ENCODE results near the gene ZAP70. TPM values are rescaled to one million over a fixed set of nuclear protein-coding genes. Genes with fewer than 3 reads are reported as not detected.

ZAP70 gene
- total and polyA plus RNA-seq, 2 donors (not counting 3 experiments of a cell fraction or from before 2014, with no cell fraction given): 0.14 TPM; not detected in 1

- ChIA-PET CTCF (interaction anchor here (0.8 kb wide), 1 partner anchor 615 kb away, joined by 3 read pairs; no protein-coding TSS in a partner anchor), POLR2A (no interaction called here)
- H3K79me2 ChIP-seq (ENCODE audit: control insufficient read depth, insufficient read depth, low read length): no peaks in the 10 kb centered on the region
- BruUV-seq (replicated peaks): no TSS peak
- H2AFZ ChIP-seq (ENCODE audit: low read depth, low read length): no peak overlapping the region
- H4K20me1 ChIP-seq (replicated peaks; ENCODE audit: control insufficient read depth, extremely low read depth, insufficient read depth, low read length): no peaks in the 10 kb centered on the region
- no peaks in the 10 kb centered on the region for H3K4me1 ChIP-seq (ENCODE audit: control insufficient read depth, extremely low read depth, insufficient read depth, low read length)
- no peak for DNase-seq (ENCODE audit: low read depth, low spot score)
- no peaks in the 10 kb centered on the region for H3K27me3 ChIP-seq (ENCODE audit: control insufficient read depth in 2 of 2, insufficient read depth in 2 of 2, low read length in 2 of 2)
- H3K27ac ChIP-seq (ENCODE audit: insufficient read depth, low read depth, low read length): no peak overlapping the region
- peaks cover 2 to 14% of the 10 kb centered on the region in 2 experiments for H3K36me3 ChIP-seq (ENCODE audit: control insufficient read depth in 2 of 2, extremely low read depth in 1 of 2, insufficient read depth in 2 of 2, low read length in 2 of 2)
- no peak overlapping the region for H3K9ac ChIP-seq (replicated peaks; ENCODE audit: extremely low read depth, insufficient read depth, low read length)
- intact Hi-C loops (cut with micrococcal nuclease) (no loop called here), dilution Hi-C loops (cut with MboI; ENCODE audit: extremely low pct_ligation_motif_present, low sequenced_read_pairs) (no loop called here)
- no peak overlapping the region for H3K4me3 ChIP-seq (replicated peaks in 1 of 3; ENCODE audit: insufficient read depth in 1 of 3, low read depth in 1 of 3, low read length in 3 of 3)
- H3K4me2 ChIP-seq (ENCODE audit: insufficient read depth, low read length): no peak overlapping the region
- no peak for FAIRE-seq
- TF ChIP-seq MYC (IDR thresholded peaks at IDR 0.05; ENCODE audit: low read depth, low read length) (no peak), CTCF (IDR thresholded peaks at IDR 0.05; ENCODE audit: extremely low read depth in 1 of 2, insufficient read depth in 1 of 2, low read depth in 1 of 2, low read length in 2 of 2) (no peak), FOS (IDR thresholded peaks at IDR 0.05; ENCODE audit: borderline replicate concordance, insufficient read depth, low read length) (no peak), GATA2 (IDR thresholded peaks at IDR 0.05; ENCODE audit: insufficient read depth, insufficient read length, low read depth, low read length) (no peak)
- H3K9me1 ChIP-seq (replicated peaks; ENCODE audit: control insufficient read depth, extremely low read depth, insufficient read depth, low read length): no peaks in the 10 kb centered on the region
- H3K9me3 ChIP-seq (replicated peaks; ENCODE audit: control insufficient read depth, insufficient read depth, low read length): no peaks in the 10 kb centered on the region
Observed at GRCh38 chr2:97769711-97770110, 56.3 kb downstream of the ZAP70 start.

GRCh38 chr2:97770445-97770844, 57.1 kb downstream of the ZAP70 start:
- Histone ChIP-seq H3K9ac (replicated peaks; ENCODE audit: extremely low read depth, insufficient read depth, low read length) (no peak overlapping the region), H3K4me1 (ENCODE audit: control insufficient read depth, extremely low read depth, insufficient read depth, low read length) (no peaks in the 10 kb centered on the region), H3K4me2 (ENCODE audit: insufficient read depth, low read length) (no peak overlapping the region), H3K36me3 (ENCODE audit: control insufficient read depth in 2 of 2, extremely low read depth in 1 of 2, insufficient read depth in 2 of 2, low read length in 2 of 2) (peaks cover 1 to 9% of the 10 kb centered on the region in 2 experiments), H3K4me3 (replicated peaks in 1 of 3; ENCODE audit: insufficient read depth in 1 of 3, low read depth in 1 of 3, low read length in 3 of 3) (no peak overlapping the region), H3K27ac (ENCODE audit: insufficient read depth, low read depth, low read length) (no peak overlapping the region), H3K27me3 (ENCODE audit: control insufficient read depth in 2 of 2, insufficient read depth in 2 of 2, low read length in 2 of 2) (no peaks in the 10 kb centered on the region), H4K20me1 (replicated peaks; ENCODE audit: control insufficient read depth, extremely low read depth, insufficient read depth, low read length) (no peaks in the 10 kb centered on the region), H3K9me3 (replicated peaks; ENCODE audit: control insufficient read depth, insufficient read depth, low read length) (no peaks in the 10 kb centered on the region), H3K79me2 (ENCODE audit: control insufficient read depth, insufficient read depth, low read length) (no peaks in the 10 kb centered on the region), H3K9me1 (replicated peaks; ENCODE audit: control insufficient read depth, extremely low read depth, insufficient read depth, low read length) (no peaks in the 10 kb centered on the region), H2AFZ (ENCODE audit: low read depth, low read length) (no peak overlapping the region)
- no TSS peak for BruUV-seq (replicated peaks)
- CTCF ChIA-PET: no interaction called here
- no peak for DNase-seq (ENCODE audit: low read depth, low spot score)
- no peak for FAIRE-seq
- intact Hi-C loops (cut with micrococcal nuclease) (no loop called here), dilution Hi-C loops (cut with MboI; ENCODE audit: extremely low pct_ligation_motif_present, low sequenced_read_pairs) (no loop called here)
- POLR2A ChIA-PET: no interaction called here
- TF ChIP-seq GATA2 (IDR thresholded peaks at IDR 0.05; ENCODE audit: insufficient read depth, insufficient read length, low read depth, low read length) (no peak), MYC (IDR thresholded peaks at IDR 0.05; ENCODE audit: low read depth, low read length) (no peak), MAX (IDR thresholded peaks at IDR 0.05; ENCODE audit: insufficient read depth, insufficient read length) (no peak), POLR2AphosphoS5 (IDR thresholded peaks at IDR 0.05; ENCODE audit: insufficient read depth, low read depth, low read length) (no peak), FOS (IDR thresholded peaks at IDR 0.05; ENCODE audit: borderline replicate concordance, insufficient read depth, low read length) (no peak), JUN (IDR thresholded peaks at IDR 0.05; ENCODE audit: borderline replicate concordance, insufficient read depth, insufficient read length, low read depth) (no peak), CTCF (IDR thresholded peaks at IDR 0.05; ENCODE audit: extremely low read depth in 1 of 2, insufficient read depth in 1 of 2, low read depth in 1 of 2, low read length in 2 of 2) (no peak), EZH2 (IDR thresholded peaks at IDR 0.05; ENCODE audit: borderline replicate concordance, low read depth, low read length, severe bottlenecking) (no peak), POLR2A (IDR thresholded peaks at IDR 0.05; ENCODE audit: low read depth, low read length) (no peak)
